AG04450 (cell line): Measurements from ENCODE around the gene PLEKHA8. TPM values are rescaled to one million over a fixed set of nuclear protein-coding genes. Genes with fewer than 3 reads are reported as not detected.

Experiments
- CTCF ChIA-PET: fragments of 300-600, 350-600 bp; formaldehyde crosslinking; extraction: SDS; loops from one replicate; lab custom pipeline; 2022; ENCODE audit warnings: antibody characterized with exemption, inconsistent platforms; lab: Charles Lee
- POLR2A ChIA-PET: fragments of 350-600 bp; formaldehyde crosslinking; extraction: SDS; loops from one replicate; lab custom pipeline; 2021; ENCODE audit warnings: antibody characterized with exemption, inconsistent platforms; lab: Yijun Ruan, JAX
- DNase-seq: peaks from one replicate; pipeline ENCODE4 v3.0.0-alpha.2; 2011; ENCODE audit warnings: low read depth, low spot score
- H3K27ac ChIP-seq: one replicate; pipeline ENCODE4 v1.5.1; 2012; ENCODE audit warnings: low read depth, low read length, control low read depth
- H3K27me3 ChIP-seq: one replicate; pipeline ENCODE4 v1.6.0; 2012; ENCODE audit warnings: low read length; ENCODE audit not compliant: control insufficient read depth, insufficient read depth
- H3K4me3 ChIP-seq: 2 replicates; pipeline ENCODE4 v1.5.1; 2011; ENCODE audit warnings: mild to moderate bottlenecking, low read depth, low read length, control low read depth
- H3K9me3 ChIP-seq: 2 replicates; pipeline ENCODE4 v1.5.1; 2012; ENCODE audit warnings: low read length; ENCODE audit not compliant: control insufficient read depth, insufficient read depth
- polyA plus RNA-seq: library from polyadenylated mRNA; depleted of rRNA; stranded (reverse); fragments of >200 nt; gene quantifications from 2 replicates; pipeline ENCODE4 v1.2.3, GENCODE V29; 2011
- TF ChIP-seq, protein P1 (sequence below): IDR thresholded peaks from 2 replicates; pipeline ENCODE4 v1.5.1; 2011; ENCODE audit warnings: low read depth, low read length, control low read depth, inconsistent platforms

Gene PLEKHA8
- polyA plus RNA-seq, 1 experiment = 12.6 TPM

DNA sequence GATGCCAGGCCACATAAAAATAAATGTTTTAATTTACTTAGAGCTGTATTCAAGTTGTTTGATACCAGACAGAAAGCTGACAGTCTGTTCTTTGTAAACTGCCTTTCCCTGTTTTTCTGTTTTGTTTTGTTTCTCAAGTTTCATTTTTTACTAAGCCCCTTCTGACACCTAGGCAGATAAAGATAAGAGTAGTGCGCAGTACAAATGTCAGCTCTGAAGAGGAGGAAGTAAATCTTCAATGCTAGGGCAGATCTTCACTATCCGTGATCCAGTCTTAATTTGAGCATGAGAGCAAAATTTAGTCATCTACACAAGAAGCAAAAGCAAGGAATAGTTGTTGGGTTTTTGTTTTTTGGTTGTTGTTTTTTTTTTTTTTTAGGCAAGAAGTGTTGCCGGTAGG lies 133.9 kb downstream of the PLEKHA8 start:
- TF ChIP-seq, protein P1, sequence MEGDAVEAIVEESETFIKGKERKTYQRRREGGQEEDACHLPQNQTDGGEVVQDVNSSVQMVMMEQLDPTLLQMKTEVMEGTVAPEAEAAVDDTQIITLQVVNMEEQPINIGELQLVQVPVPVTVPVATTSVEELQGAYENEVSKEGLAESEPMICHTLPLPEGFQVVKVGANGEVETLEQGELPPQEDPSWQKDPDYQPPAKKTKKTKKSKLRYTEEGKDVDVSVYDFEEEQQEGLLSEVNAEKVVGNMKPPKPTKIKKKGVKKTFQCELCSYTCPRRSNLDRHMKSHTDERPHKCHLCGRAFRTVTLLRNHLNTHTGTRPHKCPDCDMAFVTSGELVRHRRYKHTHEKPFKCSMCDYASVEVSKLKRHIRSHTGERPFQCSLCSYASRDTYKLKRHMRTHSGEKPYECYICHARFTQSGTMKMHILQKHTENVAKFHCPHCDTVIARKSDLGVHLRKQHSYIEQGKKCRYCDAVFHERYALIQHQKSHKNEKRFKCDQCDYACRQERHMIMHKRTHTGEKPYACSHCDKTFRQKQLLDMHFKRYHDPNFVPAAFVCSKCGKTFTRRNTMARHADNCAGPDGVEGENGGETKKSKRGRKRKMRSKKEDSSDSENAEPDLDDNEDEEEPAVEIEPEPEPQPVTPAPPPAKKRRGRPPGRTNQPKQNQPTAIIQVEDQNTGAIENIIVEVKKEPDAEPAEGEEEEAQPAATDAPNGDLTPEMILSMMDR = no peak
- Histone ChIP-seq H3K27ac (no peak overlapping the region), H3K9me3 (no peaks in the 10 kb centered on the region), H3K27me3 (no peaks in the 10 kb centered on the region), H3K4me3 (no peak overlapping the region)
- ChIA-PET CTCF (interaction anchor here (1.3 kb wide), 1 partner anchor 9 kb away, joined by 3 read pairs; no protein-coding TSS in a partner anchor), POLR2A (no interaction called here)
- DNase-seq = no peak

DNA sequence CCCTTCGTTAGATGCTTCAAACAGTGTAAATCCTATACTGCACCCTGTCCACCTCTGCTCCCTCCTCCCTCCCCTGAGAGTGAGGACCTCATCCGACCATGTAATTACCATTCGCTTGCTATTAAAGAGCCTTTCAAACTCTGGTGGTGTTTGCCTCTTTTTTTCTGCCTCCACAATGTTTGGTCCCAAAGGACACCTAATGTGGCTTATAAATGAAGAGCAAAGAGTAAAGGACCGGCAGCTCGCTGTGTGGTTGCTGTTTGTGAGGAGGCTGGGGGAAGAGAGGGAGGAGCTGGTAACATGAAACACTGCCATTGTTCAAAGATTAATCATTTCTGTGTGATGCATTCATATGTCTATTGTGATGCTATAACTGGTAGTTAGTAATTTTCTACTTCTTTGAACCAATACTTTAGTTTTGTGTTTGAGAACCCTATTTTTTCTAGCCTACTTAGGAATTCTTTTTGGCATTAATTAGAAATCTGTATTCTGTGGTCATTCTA lies 134.5 kb downstream of the PLEKHA8 start:
- Histone ChIP-seq H3K27me3 (no peaks in the 10 kb centered on the region), H3K27ac (no peak overlapping the region), H3K9me3 (no peaks in the 10 kb centered on the region), H3K4me3 (no peak overlapping the region)
- ChIA-PET CTCF (interaction anchor here (1.3 kb wide), 1 partner anchor 9 kb away, joined by 3 read pairs; no protein-coding TSS in a partner anchor), POLR2A (no interaction called here)
- no peak for DNase-seq
- TF ChIP-seq, protein P1 = no peak

DNA sequence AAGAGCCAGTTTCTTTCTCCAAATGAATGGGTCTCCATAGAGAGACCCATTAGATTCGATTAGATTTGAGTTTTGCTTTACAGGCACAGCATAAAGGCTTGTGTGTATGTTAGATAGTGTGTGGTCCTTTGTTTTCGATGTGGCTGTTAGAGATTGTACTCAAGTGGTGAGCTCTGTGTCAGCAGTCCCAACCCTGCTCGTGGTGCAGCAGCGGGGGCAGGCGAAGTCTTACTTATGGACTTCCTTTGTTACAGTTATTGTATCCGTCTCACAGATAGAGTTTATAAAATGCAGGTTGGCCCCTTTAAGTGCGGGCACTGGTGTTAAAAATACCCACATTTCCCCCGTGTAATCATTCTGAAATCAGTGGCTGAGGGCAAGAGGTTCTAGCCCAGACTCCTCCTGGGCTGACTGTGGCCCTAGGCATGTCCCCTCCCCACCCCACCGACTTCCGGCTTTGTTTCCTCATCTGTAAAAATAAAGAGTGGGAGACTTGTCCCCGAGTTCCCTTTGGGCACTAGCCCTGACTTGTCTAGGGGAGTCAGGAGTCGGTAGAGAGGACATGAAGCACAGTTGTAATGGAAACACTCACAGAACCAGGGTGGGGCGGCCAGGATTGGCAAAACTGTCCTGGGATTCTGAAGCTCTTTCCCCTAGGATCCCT lies 135.2 kb downstream of the PLEKHA8 start:
- CTCF ChIA-PET = interaction anchor here (0.6 to 1.9 kb wide), 6 partner anchors 15 to 402 kb away, joined by 3 to 7 read pairs (median 4); no protein-coding TSS in a partner anchor
- no peaks in the 10 kb centered on the region for H3K9me3 ChIP-seq
- TF ChIP-seq, protein P1 = no peak
- H3K27ac ChIP-seq = no peak overlapping the region
- POLR2A ChIA-PET = no interaction called here
- H3K27me3 ChIP-seq = no peaks in the 10 kb centered on the region
- no peak overlapping the region for H3K4me3 ChIP-seq
- DNase-seq = no peak

DNA sequence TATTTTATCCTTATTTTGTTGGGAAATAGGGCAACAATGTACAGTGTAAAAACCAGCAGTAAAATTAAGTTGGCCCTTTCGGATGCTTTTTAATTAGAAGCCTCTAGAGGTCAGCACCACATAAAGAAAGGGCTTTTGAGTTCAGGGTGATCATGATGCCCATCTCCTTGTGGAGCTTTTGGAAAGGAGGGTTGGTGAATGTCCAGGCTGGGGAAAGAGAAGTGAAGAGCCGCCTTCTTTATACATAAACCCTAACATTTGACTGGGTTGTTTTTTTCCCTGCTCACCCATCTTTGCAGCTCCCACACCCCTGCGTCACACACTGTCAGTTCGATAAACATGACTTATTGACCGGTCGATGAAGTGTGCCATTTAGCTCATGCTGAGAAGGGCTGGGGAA lies 136.4 kb downstream of the PLEKHA8 start:
- TF ChIP-seq, protein P1 = peak; percentile 61
- no peak for DNase-seq
- Histone ChIP-seq H3K27me3 (no peaks in the 10 kb centered on the region), H3K27ac (no peak overlapping the region), H3K4me3 (no peak overlapping the region), H3K9me3 (no peaks in the 10 kb centered on the region)
- ChIA-PET CTCF (interaction anchor here (0.6 to 1.9 kb wide), 21 partner anchors 10 to 401 kb away, joined by 3 to 10 read pairs (median 4); no protein-coding TSS in a partner anchor), POLR2A (no interaction called here)

DNA sequence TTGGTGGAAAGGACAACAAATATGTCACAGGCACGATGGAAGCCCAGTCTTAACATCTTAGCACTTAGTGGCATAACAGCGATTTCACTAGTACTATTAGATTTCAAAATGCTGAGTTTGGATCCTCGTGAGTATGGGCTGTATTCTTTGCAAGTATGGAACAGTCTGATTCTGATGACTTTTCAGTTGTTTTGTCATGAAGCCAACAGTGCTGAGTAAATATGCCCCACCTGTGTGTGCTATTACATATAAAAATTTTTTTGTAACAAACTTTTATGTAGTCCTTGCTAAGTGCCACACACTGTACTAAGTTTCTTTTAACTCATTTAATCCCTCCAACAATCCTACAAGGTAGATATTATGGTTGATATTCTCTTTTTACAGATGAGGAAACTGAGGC lies 137.4 kb downstream of the PLEKHA8 start:
- H3K9me3 ChIP-seq = no peaks in the 10 kb centered on the region
- H3K27ac ChIP-seq = no peak overlapping the region
- TF ChIP-seq, protein P1 = no peak
- ChIA-PET POLR2A (no interaction called here), CTCF (no interaction called here)
- H3K27me3 ChIP-seq = no peaks in the 10 kb centered on the region
- no peak for DNase-seq
- no peak overlapping the region for H3K4me3 ChIP-seq
